ENCODE measurements around the gene CEND1.

DNA sequence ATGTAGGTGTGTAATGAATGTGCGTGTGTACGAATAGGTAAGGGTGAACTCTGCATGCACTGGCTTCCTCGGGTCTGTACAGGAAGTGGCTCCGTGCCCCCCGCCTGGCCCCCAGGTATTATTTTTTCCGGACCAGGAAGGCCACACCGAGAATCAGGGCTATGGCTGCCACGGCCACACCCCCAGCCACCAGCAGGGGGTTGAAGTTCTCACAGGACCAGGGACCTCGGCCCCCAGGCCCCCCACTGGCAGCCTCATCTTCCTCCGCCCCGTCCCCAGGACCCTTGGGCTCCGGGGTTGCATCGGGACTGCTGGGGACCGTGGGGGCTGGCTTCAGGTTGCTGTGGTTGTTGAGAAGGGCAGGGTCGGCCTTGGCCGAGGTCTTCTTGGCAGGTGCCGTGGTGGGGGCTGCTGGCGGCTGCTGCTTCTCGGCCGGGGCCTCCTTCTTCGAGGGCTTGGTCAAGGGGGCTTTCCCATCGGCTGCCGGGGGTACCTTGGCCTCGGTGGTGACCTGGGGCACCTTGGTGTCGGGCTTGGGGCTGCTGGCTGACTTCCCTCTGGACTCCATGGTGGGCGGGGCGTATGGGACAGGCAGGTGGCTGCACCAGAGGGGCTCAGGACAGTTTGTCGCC lies 1.8 kb downstream of the CEND1 start:
- TF ChIP-seq EZH2phosphoT487 (IDR thresholded peaks at IDR 0.05; ENCODE audit: low read depth, severe bottlenecking, unreplicated experiment), result no peak
- TF ChIP-seq CTCF (IDR thresholded peaks at IDR 0.05; ENCODE audit: poor library complexity), result no peak
- TF ChIP-seq EZH2 (IDR thresholded peaks at IDR 0.05; ENCODE audit: borderline replicate concordance), result no peak

Data from hepatocyte (in vitro differentiated cells).